HEK293 (cell line): Measurements from ENCODE around the gene ZDHHC1.

ENCODE experiments used
- CTCF ChIA-PET: fragments of 350-600 bp; formaldehyde crosslinking; extraction: SDS; loops from one replicate; lab custom pipeline; 2021; ENCODE audit warnings: antibody characterized with exemption; lab: Yijun Ruan, JAX
- POLR2A ChIA-PET: fragments of 300-600 bp; formaldehyde crosslinking; extraction: SDS; loops from one replicate; lab custom pipeline; 2020; ENCODE audit warnings: antibody characterized with exemption, inconsistent platforms; lab: Yijun Ruan, JAX
- H3K27ac ChIP-seq: fragments of 200-500 bp; sonication (Bioruptor generic); 2 replicates; pipeline ENCODE4 v1.5.1; 2014; ENCODE audit warnings: low read depth, low read length, control low read depth, inconsistent platforms; ENCODE audit errors: extremely low read depth
- H3K36me3 ChIP-seq, 2 experiments: fragments of 200-500 bp in 1 of 2; sonication (Bioruptor generic) in 1 of 2; 1 replicate in 1 of 2; 2 replicates in 1 of 2; pipeline ENCODE4 v1.5.1; 2014 to 2017; ENCODE audit warnings: inconsistent platforms in 2 of 2, low read length in 2 of 2; ENCODE audit not compliant: control insufficient read depth in 2 of 2, insufficient read depth in 1 of 2
- H3K4me1 ChIP-seq: fragments of 200-500 bp; sonication (Bioruptor generic); 2 replicates; pipeline ENCODE4 v1.5.1; 2014; ENCODE audit warnings: mild to moderate bottlenecking, low read length, inconsistent platforms; ENCODE audit not compliant: control insufficient read depth, insufficient read depth
- H3K4me3 ChIP-seq: 2 replicates; pipeline ENCODE4 v1.5.1; 2011; ENCODE audit warnings: low read depth, mild to moderate bottlenecking, control low read depth, low read length, moderate library complexity
- H3K9me3 ChIP-seq: fragments of 200-500 bp; sonication (Bioruptor generic); 2 replicates; pipeline ENCODE4 v1.5.1; 2014; ENCODE audit warnings: low read depth, low read length, inconsistent platforms; ENCODE audit not compliant: control insufficient read depth, insufficient read depth
- AEBP2 ChIP-seq: fragments of 450-650 bp; formaldehyde crosslinking; IDR thresholded peaks from 2 replicates; pipeline ENCODE4 v1.5.1; 2016; ENCODE audit warnings: missing biosample characterization, missing genetic modification characterization, borderline replicate concordance
- BCL11A ChIP-seq: fragments of 450-650 bp; formaldehyde crosslinking; IDR thresholded peaks from 2 replicates; pipeline ENCODE4 v1.5.1; 2016; ENCODE audit warnings: low read depth, missing biosample characterization, missing genetic modification characterization
- HOXD13 ChIP-seq: sonication (generic); formaldehyde crosslinking; IDR thresholded peaks from 2 replicates; pipeline ENCODE4 v1.8.0; 2022; ENCODE audit warnings: missing genetic modification reagents, borderline replicate concordance
- PBX3 ChIP-seq: sonication (generic); formaldehyde crosslinking; IDR thresholded peaks from 2 replicates; pipeline ENCODE4 v1.8.1; 2022; ENCODE audit warnings: mild to moderate bottlenecking, moderate library complexity, missing genetic modification reagents
- PRDM2 ChIP-seq: fragments of 450-650 bp; formaldehyde crosslinking; IDR thresholded peaks from 2 replicates; pipeline ENCODE4 v1.5.1; 2016; ENCODE audit warnings: missing biosample characterization, missing genetic modification characterization, borderline replicate concordance
- RBAK ChIP-seq: fragments of 450-650 bp; formaldehyde crosslinking; IDR thresholded peaks from 2 replicates; pipeline ENCODE4 v1.5.1; 2016; ENCODE audit warnings: missing biosample characterization, missing genetic modification characterization
- TRIM28 ChIP-seq: IDR thresholded peaks from 2 replicates; pipeline ENCODE4 v1.6.1; 2011; ENCODE audit warnings: low read length, control low read depth, borderline replicate concordance
- ZFP69B ChIP-seq: fragments of 450-650 bp; formaldehyde crosslinking; IDR thresholded peaks from 2 replicates; pipeline ENCODE4 v1.5.1; 2016; ENCODE audit warnings: missing biosample characterization, missing genetic modification characterization
- ZNF157 ChIP-seq: fragments of 450-650 bp; formaldehyde crosslinking; IDR thresholded peaks from 2 replicates; pipeline ENCODE4 v1.5.1; 2016; ENCODE audit warnings: missing biosample characterization, missing genetic modification characterization
- ZNF184 ChIP-seq: fragments of 450-650 bp; IDR thresholded peaks from 2 replicates; pipeline ENCODE4 v1.5.1; 2018; ENCODE audit warnings: missing biosample characterization, mild to moderate bottlenecking, missing genetic modification characterization
- ZNF302 ChIP-seq: fragments of 450-650 bp; formaldehyde crosslinking; IDR thresholded peaks from 2 replicates; pipeline ENCODE4 v1.5.1; 2016; ENCODE audit warnings: missing biosample characterization, missing genetic modification characterization, low read depth
- ZNF311 ChIP-seq: fragments of 450-650 bp; formaldehyde crosslinking; IDR thresholded peaks from 2 replicates; pipeline ENCODE4 v1.5.1; 2017; ENCODE audit warnings: missing biosample characterization, missing genetic modification characterization, borderline replicate concordance
- ZNF366 ChIP-seq: fragments of 450-650 bp; formaldehyde crosslinking; conservative IDR thresholded peaks from 2 replicates; pipeline ENCODE4 v1.5.1; 2016; ENCODE audit warnings: missing biosample characterization, missing genetic modification characterization
- ZNF555 ChIP-seq: fragments of 450-650 bp; formaldehyde crosslinking; conservative IDR thresholded peaks from 2 replicates; pipeline ENCODE4 v1.5.1; 2017; ENCODE audit warnings: missing biosample characterization, mild to moderate bottlenecking, missing genetic modification characterization, inconsistent platforms
- ZNF560 ChIP-seq: fragments of 450-650 bp; formaldehyde crosslinking; IDR thresholded peaks from 2 replicates; pipeline ENCODE4 v1.5.1; 2017; ENCODE audit warnings: missing biosample characterization, missing genetic modification characterization, borderline replicate concordance
- ZNF629 ChIP-seq: fragments of 450-650 bp; formaldehyde crosslinking; IDR thresholded peaks from 2 replicates; pipeline ENCODE4 v1.5.1; 2017; ENCODE audit warnings: missing biosample characterization, missing genetic modification characterization
- ZNF692 ChIP-seq: fragments of 450-650 bp; formaldehyde crosslinking; IDR thresholded peaks from 2 replicates; pipeline ENCODE4 v1.5.1; 2016; ENCODE audit warnings: missing biosample characterization, missing genetic modification characterization

The ZDHHC1 gene

GRCh38 chr16:67403976-67404555 lies 12.2 kb downstream of the ZDHHC1 start (continued):
- TF ChIP-seq PRDM2: no peak
- no peak for TF ChIP-seq ZNF629 (tag by site-specific recombination)
- TF ChIP-seq TRIM28: no peak
- no peak for TF ChIP-seq ZNF555 (tag by site-specific recombination)

GRCh38 chr16:67400901-67401300 lies 15.4 kb downstream of the ZDHHC1 start:
- Histone ChIP-seq H3K4me3 (no peak overlapping the region), H3K9me3 (no peaks in the 10 kb centered on the region), H3K36me3 (no peaks in the 10 kb centered on the region), H3K27ac (no peak overlapping the region), H3K4me1 (peaks cover 7% of the 10 kb centered on the region)
- CTCF ChIA-PET: interaction anchor here (0.6 to 1.8 kb wide), 2 partner anchors 13 to 27 kb away, joined by 3 to 7 read pairs; no protein-coding TSS in a partner anchor
- no peak for TF ChIP-seq ZNF302 (tag by site-specific recombination)
- no peak for TF ChIP-seq PBX3 (CRISPR knock-in tag)
- no peak for TF ChIP-seq HOXD13 (CRISPR knock-in tag)
- TF ChIP-seq ZNF311 (tag by site-specific recombination): no peak
- no peak for TF ChIP-seq AEBP2 (tag by site-specific recombination)
- no peak for TF ChIP-seq ZNF366 (tag by site-specific recombination)
- TF ChIP-seq BCL11A: no peak
- POLR2A ChIA-PET: no interaction called here

- CTCF ChIA-PET: interaction anchor here (0.6 to 1.3 kb wide), 5 partner anchors 12 to 121 kb away, joined by 3 to 5 read pairs (median 3); partner anchors contain the start of genes KCTD19 and LRRC36
These were observed 16.2 kb downstream of the ZDHHC1 start for GRCh38 chr16:67399749-67400704.

More at GRCh38 chr16:67399749-67400704, 16.2 kb downstream of the ZDHHC1 start:
- Histone ChIP-seq H3K4me3 (no peak overlapping the region), H3K9me3 (no peaks in the 10 kb centered on the region), H3K36me3 (no peaks in the 10 kb centered on the region), H3K27ac (no peak overlapping the region), H3K4me1 (peaks cover 8% of the 10 kb centered on the region)
- TF ChIP-seq RBAK (tag by site-specific recombination) (no peak), ZFP69B (0 out of 2 replicates have a peak, but pooled peaks have one; percentile 16), ZNF560 (tag by site-specific recombination) (no peak), ZNF157 (tag by site-specific recombination) (no peak), ZNF692 (peak; percentile 72; the same call in 1 of the 2 replicates), ZNF184 (tag by site-specific recombination) (no peak)
- POLR2A ChIA-PET: no interaction called here
